Left ventricle myocardium inferior (tissue), 1 donor: ENCODE measurements around the gene TMEM214. TPM values are rescaled to one million over a fixed set of nuclear protein-coding genes. Genes with fewer than 3 reads are reported as not detected.

Experiments
- DNase-seq: peaks from one replicate; pipeline ENCODE4 v3.0.0-alpha.2; 2020
- H3K27ac ChIP-seq: fragments of 200-600 bp; replicated peaks from 2 replicates; pipeline ENCODE4 v1.8.0; 2021
- H3K27me3 ChIP-seq: fragments of 200-600 bp; 2 replicates; pipeline ENCODE4 v1.8.0; 2021; ENCODE audit warnings: low read depth
- H3K36me3 ChIP-seq: fragments of 200-600 bp; 2 replicates; pipeline ENCODE4 v1.8.0; 2021
- H3K4me1 ChIP-seq: fragments of 200-600 bp; 2 replicates; pipeline ENCODE4 v1.8.0; 2021
- H3K4me3 ChIP-seq: fragments of 200-600 bp; 2 replicates; pipeline ENCODE4 v1.8.0; 2021; ENCODE audit warnings: mild to moderate bottlenecking, moderate library complexity
- H3K9me3 ChIP-seq: fragments of 200-600 bp; replicated peaks from 2 replicates; pipeline ENCODE4 v1.8.0; 2021
- intact Hi-C: fragments of 100-400 bp; cut with micrococcal nuclease; formaldehyde crosslinking; loops from one replicate; pipeline ENCODE4 v1.11.0; 2022
- total RNA-seq: library from RNA; stranded (reverse); fragmentation: NEBNext Ultra II Directional; extraction: Animal tissue kit (Norgen Biotek cat#: 25700); gene quantifications from one replicate; pipeline ENCODE4 v1.2.1, GENCODE V29; 2021
- TF ChIP-seq, protein P1 (sequence below): fragments of 200-600 bp; IDR thresholded peaks from 2 replicates; pipeline ENCODE4 v1.8.0; 2021; ENCODE audit warnings: antibody characterized with exemption, mild to moderate bottlenecking, borderline replicate concordance
- donor health status: DM: no; HTN: yes; CAD: no; lungs with severe emphysema.

TMEM214 gene
- total RNA-seq, 1 donor from 2014 or later: 31.4 TPM

- H3K4me3 ChIP-seq: no peak overlapping the region
- H3K4me1 ChIP-seq: peaks cover 43% of the 10 kb centered on the region
- no peak for DNase-seq
- H3K27ac ChIP-seq: no peak overlapping the region
- intact Hi-C loops: loop anchor here (5.0 kb wide), 1 partner anchor 32 kb away; no protein-coding TSS in a partner anchor
- H3K36me3 ChIP-seq: no peaks in the 10 kb centered on the region
- H3K27me3 ChIP-seq: no peaks in the 10 kb centered on the region
- TF ChIP-seq, protein P1, sequence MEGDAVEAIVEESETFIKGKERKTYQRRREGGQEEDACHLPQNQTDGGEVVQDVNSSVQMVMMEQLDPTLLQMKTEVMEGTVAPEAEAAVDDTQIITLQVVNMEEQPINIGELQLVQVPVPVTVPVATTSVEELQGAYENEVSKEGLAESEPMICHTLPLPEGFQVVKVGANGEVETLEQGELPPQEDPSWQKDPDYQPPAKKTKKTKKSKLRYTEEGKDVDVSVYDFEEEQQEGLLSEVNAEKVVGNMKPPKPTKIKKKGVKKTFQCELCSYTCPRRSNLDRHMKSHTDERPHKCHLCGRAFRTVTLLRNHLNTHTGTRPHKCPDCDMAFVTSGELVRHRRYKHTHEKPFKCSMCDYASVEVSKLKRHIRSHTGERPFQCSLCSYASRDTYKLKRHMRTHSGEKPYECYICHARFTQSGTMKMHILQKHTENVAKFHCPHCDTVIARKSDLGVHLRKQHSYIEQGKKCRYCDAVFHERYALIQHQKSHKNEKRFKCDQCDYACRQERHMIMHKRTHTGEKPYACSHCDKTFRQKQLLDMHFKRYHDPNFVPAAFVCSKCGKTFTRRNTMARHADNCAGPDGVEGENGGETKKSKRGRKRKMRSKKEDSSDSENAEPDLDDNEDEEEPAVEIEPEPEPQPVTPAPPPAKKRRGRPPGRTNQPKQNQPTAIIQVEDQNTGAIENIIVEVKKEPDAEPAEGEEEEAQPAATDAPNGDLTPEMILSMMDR: no peak
- H3K9me3 ChIP-seq: no peaks in the 10 kb centered on the region
Observed at GRCh38 chr2:27009716-27010115, 23.0 kb upstream of the TMEM214 start.

GRCh38 chr2:27010139-27010538, 22.6 kb upstream of the TMEM214 start:
- H3K4me1 ChIP-seq: peaks cover 47% of the 10 kb centered on the region
- intact Hi-C loops: loop anchor here (5.0 kb wide), 1 partner anchor 33 kb away; no protein-coding TSS in a partner anchor
- TF ChIP-seq, protein P1: no peak
- H3K4me3 ChIP-seq: no peak overlapping the region
- H3K9me3 ChIP-seq: no peaks in the 10 kb centered on the region
- DNase-seq: no peak
- H3K27me3 ChIP-seq: no peaks in the 10 kb centered on the region
- H3K36me3 ChIP-seq: no peaks in the 10 kb centered on the region
- H3K27ac ChIP-seq: no peak overlapping the region

DNA sequence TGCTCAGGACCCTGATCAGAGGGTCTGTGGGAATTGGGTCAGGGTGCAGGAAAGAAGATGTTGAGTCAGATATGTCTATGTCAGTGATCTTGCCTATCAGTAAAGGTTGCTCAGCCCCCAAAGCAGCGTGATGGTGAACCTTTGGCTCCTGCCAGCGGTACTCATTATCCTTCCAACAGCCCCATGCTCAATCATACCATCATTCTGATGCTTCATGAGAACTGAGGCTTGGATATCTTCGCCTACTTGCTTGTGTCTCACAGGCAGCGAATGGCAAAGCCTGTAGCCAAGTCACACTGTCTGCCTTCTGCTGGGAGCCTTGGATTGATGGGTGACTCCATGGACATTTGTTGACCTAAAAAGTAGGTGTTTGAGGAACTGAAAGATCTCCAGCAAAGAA, 19.0 kb upstream of the TMEM214 start:
- Histone ChIP-seq H3K27ac (peak overlapping the region; percentile 51), H3K4me3 (no peak overlapping the region), H3K36me3 (no peaks in the 10 kb centered on the region), H3K4me1 (peaks cover 60% of the 10 kb centered on the region), H3K9me3 (no peaks in the 10 kb centered on the region), H3K27me3 (no peaks in the 10 kb centered on the region)
- TF ChIP-seq, protein P1: no peak
- DNase-seq: no peak
- intact Hi-C loops: loop anchor here (5.0 kb wide), 1 partner anchor 36 kb away; no protein-coding TSS in a partner anchor

DNA sequence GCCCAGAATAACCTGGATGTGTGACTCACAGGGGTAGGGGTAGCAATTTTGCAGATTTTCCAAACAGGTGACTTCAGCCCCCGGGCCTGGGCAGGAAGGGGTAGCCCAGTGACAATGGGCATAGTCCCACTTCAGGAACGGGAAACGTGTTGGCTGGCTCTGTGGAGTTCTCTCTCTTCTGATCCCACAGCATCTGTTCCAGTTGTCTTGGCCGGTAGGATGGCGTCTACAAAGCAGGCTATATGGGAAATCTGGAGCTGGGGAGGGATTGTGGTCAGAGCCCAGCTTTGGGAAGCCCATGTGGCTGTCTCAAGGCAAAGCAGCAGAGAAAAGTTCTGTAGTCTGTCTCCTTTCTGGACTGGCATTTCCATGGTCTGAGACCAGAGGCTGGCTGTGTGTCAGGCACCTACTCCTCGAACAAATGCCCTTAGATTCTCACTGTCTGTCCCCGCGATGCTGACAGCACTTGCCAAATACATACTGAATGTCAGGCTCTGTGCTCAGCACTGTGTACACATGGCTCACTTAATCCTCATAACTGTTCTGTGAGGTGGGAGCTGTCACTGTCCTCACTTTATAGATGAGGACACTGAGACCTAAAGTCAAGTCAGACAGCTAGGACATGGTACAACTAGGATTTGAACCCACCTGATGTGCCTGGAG, 17.9 kb upstream of the TMEM214 start:
- no peak overlapping the region for H3K4me3 ChIP-seq
- no peaks in the 10 kb centered on the region for H3K9me3 ChIP-seq
- no peaks in the 10 kb centered on the region for H3K36me3 ChIP-seq
- DNase-seq: no peak
- H3K27me3 ChIP-seq: no peaks in the 10 kb centered on the region
- H3K27ac ChIP-seq: peak overlapping the region; percentile 45
- intact Hi-C loops: loop anchor here (5.0 kb wide), 2 partner anchors 38 to 53 kb away; no protein-coding TSS in a partner anchor
- TF ChIP-seq, protein P1: no peak
- peaks cover 70% of the 10 kb centered on the region for H3K4me1 ChIP-seq

DNA sequence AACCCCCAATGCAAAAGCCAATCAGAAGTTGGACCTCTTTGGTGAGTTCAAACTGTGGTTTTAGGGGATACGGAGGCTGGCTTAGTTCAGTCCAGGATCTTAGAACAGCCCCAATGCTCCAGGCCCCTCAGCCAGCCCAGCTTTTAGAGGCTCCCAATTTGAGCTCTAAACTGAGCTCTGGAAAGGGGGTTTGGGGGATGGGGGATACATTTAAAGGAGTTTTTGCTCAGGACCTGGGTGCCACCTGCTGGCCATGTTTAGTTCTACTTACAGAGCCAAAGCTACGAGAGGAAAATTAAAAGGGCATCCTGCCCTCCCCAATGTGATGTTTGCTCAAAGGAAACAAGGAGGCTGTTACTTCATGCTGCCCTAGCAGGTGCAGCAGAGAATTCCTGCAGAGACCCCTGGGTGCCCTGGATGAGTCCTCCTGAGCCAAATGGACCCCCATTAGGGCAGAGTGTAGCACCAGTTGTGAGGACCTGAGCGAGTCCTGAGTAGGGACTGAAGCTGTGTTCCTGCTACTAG, 15.9 kb upstream of the TMEM214 start:
- TF ChIP-seq, protein P1: peak; percentile 71
- Histone ChIP-seq H3K27ac (no peak overlapping the region), H3K36me3 (no peaks in the 10 kb centered on the region), H3K4me1 (peaks cover 76% of the 10 kb centered on the region), H3K4me3 (no peak overlapping the region), H3K27me3 (no peaks in the 10 kb centered on the region), H3K9me3 (no peaks in the 10 kb centered on the region)
- intact Hi-C loops: loop anchor here (5.0 kb wide), 1 partner anchor 55 kb away; no protein-coding TSS in a partner anchor
- DNase-seq: peak; percentile 41
